Left ventricle myocardium inferior (tissue), 1 donor: ENCODE data around the gene EDNRB. TPM values are rescaled to one million over a fixed set of nuclear protein-coding genes. Genes with fewer than 3 reads are reported as not detected.

Experiments
- DNase-seq: peaks from one replicate; pipeline ENCODE4 v3.0.0-alpha.2; 2020
- H3K27ac ChIP-seq: fragments of 200-600 bp; replicated peaks from 2 replicates; pipeline ENCODE4 v1.8.0; 2021
- H3K27me3 ChIP-seq: fragments of 200-600 bp; 2 replicates; pipeline ENCODE4 v1.8.0; 2021; ENCODE audit warnings: low read depth
- H3K36me3 ChIP-seq: fragments of 200-600 bp; 2 replicates; pipeline ENCODE4 v1.8.0; 2021
- H3K4me1 ChIP-seq: fragments of 200-600 bp; 2 replicates; pipeline ENCODE4 v1.8.0; 2021
- H3K4me3 ChIP-seq: fragments of 200-600 bp; 2 replicates; pipeline ENCODE4 v1.8.0; 2021; ENCODE audit warnings: mild to moderate bottlenecking, moderate library complexity
- H3K9me3 ChIP-seq: fragments of 200-600 bp; replicated peaks from 2 replicates; pipeline ENCODE4 v1.8.0; 2021
- intact Hi-C: fragments of 100-400 bp; cut with micrococcal nuclease; formaldehyde crosslinking; loops from one replicate; pipeline ENCODE4 v1.11.0; 2022
- total RNA-seq: library from RNA; stranded (reverse); fragmentation: NEBNext Ultra II Directional; extraction: Animal tissue kit (Norgen Biotek cat#: 25700); gene quantifications from one replicate; pipeline ENCODE4 v1.2.1, GENCODE V29; 2021
- TF ChIP-seq, protein P1 (sequence below): fragments of 200-600 bp; IDR thresholded peaks from 2 replicates; pipeline ENCODE4 v1.8.0; 2021; ENCODE audit warnings: antibody characterized with exemption, mild to moderate bottlenecking, borderline replicate concordance
- donor health status: DM: no; HTN: yes; CAD: no; lungs with severe emphysema.

The EDNRB gene
- total RNA-seq, 1 donor from 2014 or later: 25.6 TPM

GRCh38 chr13:77871596-77871995, 47.0 kb downstream of the EDNRB start:
- no peaks in the 10 kb centered on the region for H3K4me1 ChIP-seq
- DNase-seq: no peak
- H3K9me3 ChIP-seq: peaks cover 21% of the 10 kb centered on the region
- no peak overlapping the region for H3K4me3 ChIP-seq
- TF ChIP-seq, protein P1, sequence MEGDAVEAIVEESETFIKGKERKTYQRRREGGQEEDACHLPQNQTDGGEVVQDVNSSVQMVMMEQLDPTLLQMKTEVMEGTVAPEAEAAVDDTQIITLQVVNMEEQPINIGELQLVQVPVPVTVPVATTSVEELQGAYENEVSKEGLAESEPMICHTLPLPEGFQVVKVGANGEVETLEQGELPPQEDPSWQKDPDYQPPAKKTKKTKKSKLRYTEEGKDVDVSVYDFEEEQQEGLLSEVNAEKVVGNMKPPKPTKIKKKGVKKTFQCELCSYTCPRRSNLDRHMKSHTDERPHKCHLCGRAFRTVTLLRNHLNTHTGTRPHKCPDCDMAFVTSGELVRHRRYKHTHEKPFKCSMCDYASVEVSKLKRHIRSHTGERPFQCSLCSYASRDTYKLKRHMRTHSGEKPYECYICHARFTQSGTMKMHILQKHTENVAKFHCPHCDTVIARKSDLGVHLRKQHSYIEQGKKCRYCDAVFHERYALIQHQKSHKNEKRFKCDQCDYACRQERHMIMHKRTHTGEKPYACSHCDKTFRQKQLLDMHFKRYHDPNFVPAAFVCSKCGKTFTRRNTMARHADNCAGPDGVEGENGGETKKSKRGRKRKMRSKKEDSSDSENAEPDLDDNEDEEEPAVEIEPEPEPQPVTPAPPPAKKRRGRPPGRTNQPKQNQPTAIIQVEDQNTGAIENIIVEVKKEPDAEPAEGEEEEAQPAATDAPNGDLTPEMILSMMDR: no peak
- H3K27ac ChIP-seq: no peak overlapping the region
- H3K36me3 ChIP-seq: no peaks in the 10 kb centered on the region
- intact Hi-C loops: no loop called here
- H3K27me3 ChIP-seq: no peaks in the 10 kb centered on the region

- H3K27me3 ChIP-seq: no peaks in the 10 kb centered on the region
- TF ChIP-seq, protein P1: no peak
- H3K9me3 ChIP-seq: peaks cover 21% of the 10 kb centered on the region
- no peaks in the 10 kb centered on the region for H3K4me1 ChIP-seq
- H3K27ac ChIP-seq: no peak overlapping the region
- no peak overlapping the region for H3K4me3 ChIP-seq
- intact Hi-C loops: no loop called here
- DNase-seq: no peak
- no peaks in the 10 kb centered on the region for H3K36me3 ChIP-seq
Observed at GRCh38 chr13:77868717-77869116, 49.9 kb downstream of the EDNRB start.

DNA sequence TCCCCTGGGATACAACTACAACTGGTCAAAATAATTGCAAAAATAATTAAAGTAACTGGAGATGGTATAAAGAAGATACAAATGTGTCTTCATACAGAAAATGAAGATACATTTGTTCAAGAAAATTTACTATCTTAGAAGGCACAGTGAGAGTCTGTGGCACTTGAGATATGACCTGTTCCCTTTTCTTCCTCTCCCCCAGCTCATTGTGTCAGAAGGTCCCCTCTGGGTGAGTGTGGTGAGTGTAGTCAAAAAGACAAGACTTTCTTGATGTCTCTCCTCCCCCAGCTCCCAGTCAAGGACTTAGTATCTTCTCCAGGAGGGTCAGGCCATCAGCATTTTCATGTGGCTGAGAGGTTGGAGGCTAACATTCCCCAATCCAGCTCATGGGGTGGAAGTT, 51.7 kb downstream of the EDNRB start:
- intact Hi-C loops: no loop called here
- no peak for DNase-seq
- peaks cover 21% of the 10 kb centered on the region for H3K9me3 ChIP-seq
- TF ChIP-seq, protein P1: no peak
- no peaks in the 10 kb centered on the region for H3K4me1 ChIP-seq
- no peak overlapping the region for H3K4me3 ChIP-seq
- H3K36me3 ChIP-seq: no peaks in the 10 kb centered on the region
- no peaks in the 10 kb centered on the region for H3K27me3 ChIP-seq
- H3K27ac ChIP-seq: no peak overlapping the region

DNA sequence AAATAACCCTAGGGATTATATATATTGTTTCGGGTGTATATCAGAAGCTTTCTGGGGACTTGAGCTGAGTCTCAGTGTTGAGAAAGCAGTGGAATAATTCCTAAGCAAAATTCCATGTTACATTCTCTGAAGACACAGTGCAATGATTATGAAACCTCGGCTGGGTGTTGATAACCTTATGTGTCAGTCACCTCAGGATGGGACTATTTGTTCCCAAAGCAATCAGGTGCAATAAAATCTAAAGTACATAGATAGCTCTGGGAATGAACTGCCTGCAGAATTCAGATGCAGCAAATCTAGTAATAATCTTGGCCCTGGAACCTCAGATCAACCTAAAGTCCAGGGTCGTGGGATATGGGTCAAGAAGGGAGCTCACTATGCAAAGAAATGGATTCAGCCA, 53.0 kb downstream of the EDNRB start:
- Histone ChIP-seq H3K4me1 (no peaks in the 10 kb centered on the region), H3K27ac (no peak overlapping the region), H3K9me3 (peaks cover 21% of the 10 kb centered on the region), H3K27me3 (no peaks in the 10 kb centered on the region), H3K4me3 (no peak overlapping the region), H3K36me3 (no peaks in the 10 kb centered on the region)
- no peak for DNase-seq
- intact Hi-C loops: no loop called here
- TF ChIP-seq, protein P1: no peak

GRCh38 chr13:77863144-77863543, 55.5 kb downstream of the EDNRB start:
- H3K4me1 ChIP-seq: no peaks in the 10 kb centered on the region
- H3K27ac ChIP-seq: no peak overlapping the region

More at GRCh38 chr13:77863144-77863543, 55.5 kb downstream of the EDNRB start:
- TF ChIP-seq, protein P1: no peak
- H3K4me3 ChIP-seq: no peak overlapping the region
- intact Hi-C loops: no loop called here
- H3K9me3 ChIP-seq: peaks cover 9% of the 10 kb centered on the region
- no peaks in the 10 kb centered on the region for H3K27me3 ChIP-seq
- DNase-seq: no peak
- no peaks in the 10 kb centered on the region for H3K36me3 ChIP-seq
